ENCODE measurements around the gene APLN.

The APLN gene

DNA sequence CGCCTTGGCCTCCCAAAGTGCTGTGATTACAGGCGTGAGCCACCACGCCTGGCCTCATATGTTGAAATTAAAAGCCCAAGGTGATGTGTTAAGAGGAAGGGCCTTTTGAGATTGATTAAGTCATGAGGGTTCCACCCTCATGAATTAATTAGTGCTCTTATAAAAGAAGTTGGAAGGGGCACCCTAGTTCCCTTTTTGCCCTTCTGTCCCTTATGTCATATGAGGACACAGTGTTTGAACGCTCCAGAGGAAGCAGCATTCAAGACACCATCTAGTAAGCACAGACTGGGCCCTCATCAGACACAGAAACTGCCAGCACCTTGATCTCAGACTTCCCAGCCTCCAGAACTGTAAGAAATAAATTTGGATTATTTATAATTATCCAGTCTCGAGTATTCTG, 5.1 kb upstream of the APLN start:
- DNase-seq = no peak

DNA sequence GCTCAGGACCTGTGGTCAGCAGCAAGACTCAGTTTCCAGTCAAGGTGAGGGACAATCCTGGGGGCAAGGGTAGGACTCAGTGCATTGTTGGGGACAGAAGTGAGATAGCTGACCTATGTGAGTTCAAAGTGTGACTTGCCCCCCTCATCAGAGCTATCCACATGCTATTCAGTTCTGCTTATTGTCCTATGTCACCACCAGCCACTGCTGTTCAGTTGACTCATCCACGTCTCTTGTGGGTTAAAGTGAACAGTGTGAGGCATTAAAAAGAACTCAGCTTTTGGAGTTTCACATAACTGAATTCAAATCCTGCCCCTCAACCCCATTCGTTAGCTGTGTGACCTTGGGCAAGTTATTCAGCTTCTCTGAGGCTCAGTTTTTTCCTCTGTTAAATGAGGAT, 4.4 kb upstream of the APLN start:
- no peak for DNase-seq

DNA sequence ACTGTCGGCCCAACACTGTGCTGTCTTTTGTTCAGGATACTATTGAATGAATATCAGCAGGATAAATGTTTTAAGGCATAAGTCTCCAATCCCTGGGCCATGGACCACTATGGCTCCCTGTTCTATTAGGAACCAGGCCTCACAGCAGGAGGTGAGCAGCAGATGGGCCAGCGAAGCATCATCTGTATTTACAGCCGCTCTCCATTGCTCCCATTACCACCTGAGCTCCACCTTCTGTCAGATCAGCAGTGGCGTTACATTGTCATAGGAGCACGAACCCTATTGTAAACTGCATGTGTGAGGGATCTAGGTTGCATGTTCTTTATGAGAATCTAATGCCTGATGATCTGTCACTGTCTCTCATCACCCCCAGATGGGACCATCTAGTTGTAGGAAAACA, 3.7 kb upstream of the APLN start:
- DNase-seq = no peak

DNA sequence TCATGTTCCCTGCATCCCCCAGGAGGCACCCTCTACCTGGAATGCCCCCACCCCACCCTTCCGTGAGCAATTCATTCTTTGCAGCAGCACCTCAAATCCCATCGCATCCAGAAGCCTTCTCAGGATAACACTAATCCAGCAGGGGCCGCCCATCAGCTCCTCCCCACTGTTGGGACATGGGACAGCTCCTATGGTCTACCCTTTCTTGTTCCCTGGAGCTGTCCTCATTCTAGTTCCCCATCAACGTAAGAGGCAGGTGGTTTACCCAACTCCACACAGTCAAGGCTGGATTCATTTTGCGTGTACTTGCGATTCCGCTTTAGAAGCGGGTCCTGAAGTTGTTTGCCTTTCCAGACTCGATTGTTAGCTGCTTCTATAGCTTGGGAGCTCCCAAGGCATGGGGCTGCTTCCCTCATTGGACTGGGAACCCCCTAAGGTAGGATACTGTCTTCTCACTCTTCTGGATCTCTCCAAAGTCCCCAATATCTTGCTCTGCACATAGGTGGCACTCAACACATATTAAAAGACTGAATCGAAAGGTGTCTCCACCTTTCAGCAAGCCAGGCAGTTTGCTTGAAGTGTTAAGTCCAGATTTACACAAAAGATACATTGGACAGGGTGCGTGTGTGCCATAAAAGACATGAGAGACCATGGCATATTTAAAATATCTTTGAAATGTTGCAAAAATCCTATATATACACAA, 942 bp upstream of the APLN start:
- no peak for DNase-seq

DNA sequence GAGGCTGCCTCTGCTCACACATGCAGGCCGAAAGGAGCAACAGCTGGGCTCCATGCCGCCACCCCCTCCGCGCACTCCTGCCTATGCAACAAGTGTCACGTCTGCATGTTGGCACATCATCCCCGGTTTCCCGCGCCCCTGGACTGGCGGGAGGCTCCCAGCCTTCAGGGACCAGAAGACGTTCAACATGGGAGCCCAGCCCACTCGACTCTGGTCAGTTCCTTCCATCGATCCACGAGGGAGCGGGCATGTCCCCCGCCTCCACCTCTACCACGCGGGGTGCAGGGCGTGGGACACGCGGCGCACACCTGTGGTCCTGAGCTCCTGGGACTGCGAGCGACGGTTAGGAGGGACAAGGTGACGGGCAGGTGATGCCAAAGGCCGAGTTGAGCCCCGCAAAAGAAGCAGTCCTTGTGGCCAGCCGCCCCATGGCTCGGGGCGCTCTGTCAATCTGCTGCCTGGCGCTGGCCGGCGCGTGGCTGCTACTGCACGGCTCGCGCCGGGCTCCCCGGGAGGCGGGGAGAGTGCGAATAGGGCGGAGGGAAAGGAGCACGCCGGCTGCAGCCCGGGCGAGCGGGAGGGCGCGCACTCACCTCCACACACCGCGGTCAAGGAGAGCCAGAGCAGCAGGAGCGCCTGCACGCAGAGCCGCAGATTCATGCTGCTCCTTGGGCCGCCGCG, 645 bp downstream of the APLN start:
- no peak for DNase-seq

DNA sequence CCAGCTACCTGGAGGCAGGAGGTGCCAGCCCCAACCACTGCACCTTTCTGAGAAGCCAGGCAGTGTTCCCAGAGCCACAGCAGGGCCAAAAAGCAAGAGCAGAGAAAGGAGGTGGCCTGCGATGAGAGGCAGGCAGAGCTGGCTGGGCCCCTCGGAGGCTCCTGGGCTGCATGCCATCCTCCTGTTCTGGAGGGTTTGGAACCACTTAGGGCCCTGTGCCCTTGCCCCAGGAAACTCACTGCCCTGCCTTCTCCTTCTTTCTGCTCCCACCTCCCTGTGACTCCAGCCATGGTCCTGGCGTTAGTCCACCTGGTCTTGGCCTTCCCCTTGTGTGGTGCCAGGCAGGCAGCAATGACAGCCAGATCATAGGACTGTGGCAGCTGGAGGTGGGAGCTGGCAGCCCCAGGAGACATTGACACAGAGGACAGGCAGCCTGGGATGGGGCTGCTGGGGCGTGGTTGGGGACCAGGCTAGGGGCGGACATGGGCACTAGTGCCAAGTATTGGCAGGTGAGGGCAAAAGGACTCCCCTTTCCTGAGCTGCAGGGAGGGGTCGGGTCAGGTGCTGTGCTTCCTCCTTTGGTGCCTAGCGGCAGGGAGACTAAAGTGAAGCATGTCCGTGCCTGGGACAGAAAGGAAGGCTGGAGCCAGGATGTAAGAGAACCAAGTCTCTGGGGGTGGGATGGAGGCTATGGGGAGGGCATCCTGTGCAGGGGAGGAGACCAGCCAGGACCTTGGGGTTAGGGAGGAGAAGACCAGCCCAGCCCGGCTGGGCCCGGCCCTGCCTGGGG, 1.4 kb downstream of the APLN start:
- DNase-seq = no peak

DNA sequence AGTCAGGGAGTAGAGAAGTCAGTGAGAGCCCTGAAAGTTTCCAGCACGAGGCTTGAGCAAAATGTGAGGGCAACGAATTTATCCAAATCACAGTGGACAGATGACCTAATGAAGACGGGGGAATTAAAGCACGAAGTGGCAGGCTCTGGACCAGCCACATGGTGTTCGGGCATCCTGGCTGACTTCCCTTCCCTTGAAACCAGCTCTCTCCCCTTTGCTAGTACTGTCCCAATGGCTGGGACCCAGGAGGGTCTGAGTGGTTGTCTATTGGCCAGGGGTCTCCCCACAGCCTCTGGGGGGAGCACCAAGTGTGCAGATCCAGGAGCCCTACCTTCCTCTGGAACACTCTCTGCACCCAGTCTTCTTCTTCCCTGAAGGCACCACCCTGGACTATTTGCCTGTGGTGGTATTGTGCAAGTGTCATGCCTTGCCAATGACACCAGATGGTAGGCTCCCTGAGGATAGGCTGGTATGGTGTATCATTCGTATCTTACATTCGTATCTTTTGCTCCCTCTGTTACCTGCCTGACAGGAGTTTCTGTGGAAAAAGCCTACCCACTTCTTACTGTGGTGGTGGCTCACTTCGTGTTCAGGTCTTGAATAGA, 2.1 kb downstream of the APLN start:
- no peak for DNase-seq

DNA sequence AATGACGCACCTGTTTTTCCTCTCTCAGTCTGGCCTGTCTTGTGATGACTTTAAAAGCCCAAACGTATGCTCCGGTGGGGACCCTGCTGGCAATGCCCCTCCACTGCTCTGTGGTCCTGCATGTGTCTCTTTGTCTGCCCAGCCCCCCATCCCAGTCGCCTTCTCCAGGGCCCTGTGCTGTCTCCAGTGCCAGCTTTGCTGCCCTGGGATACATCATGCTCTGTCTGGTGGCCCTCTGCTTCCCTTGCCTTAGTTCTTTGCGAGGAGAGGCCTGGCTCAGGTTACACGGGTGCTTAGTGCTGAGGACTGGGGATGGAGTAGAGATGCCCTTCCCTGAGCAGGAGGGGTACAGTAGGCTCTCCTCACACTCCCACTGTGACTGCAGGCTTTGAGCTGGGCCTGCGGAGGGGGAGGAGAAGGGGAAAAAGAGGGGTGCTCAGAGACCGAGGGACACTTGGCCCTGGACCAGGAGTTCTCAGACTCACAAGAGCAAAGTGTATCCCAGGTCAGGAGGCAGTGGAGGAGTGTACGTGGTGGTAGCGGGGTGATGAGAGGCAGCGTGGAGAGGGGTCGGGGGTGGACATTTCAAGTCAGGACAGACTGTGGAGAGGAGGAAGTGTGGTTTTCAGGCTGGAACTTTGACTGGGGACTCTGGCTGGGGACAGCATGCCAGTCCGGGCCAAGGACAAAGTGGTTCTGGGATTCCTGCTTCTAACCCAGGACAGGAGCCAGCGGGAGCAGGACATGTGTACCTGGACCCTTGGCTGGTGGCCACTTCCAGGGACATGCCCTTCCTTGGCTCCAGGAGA, 2.8 kb downstream of the APLN start:
- no peak for DNase-seq

DNA sequence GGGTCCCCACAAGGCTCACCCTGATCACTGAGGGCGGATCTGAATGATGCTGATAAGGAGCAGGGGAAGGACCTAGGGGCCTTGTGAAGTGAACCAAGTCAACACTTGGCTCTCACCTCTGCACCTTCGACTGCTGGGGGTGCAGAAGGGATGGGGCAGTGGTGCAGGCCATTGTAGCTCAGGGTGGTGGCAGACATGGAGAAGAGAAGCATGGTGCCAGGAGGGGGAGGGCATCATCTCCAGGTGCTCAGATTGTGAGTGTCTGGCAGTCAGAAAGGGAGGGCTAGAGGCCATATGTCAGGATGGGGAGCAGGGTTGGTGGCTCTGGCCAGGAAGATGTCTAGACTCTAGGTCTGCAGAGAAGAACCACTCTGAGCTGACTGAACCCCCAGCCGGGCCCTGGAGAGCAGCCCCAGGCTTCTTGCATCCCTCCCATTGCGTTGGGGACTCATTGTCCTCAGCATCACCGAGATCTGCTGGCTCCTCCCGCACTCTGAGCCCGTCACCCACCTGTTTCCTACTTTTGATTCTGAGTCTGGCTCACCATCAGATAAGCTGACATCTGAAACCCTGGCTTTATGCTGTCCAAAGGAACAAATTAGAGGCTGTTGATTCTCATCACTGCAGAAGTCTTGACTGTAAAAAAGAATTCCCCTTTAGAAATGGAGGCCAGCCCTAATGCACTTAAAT, 3.8 kb downstream of the APLN start:
- DNase-seq = no peak

DNA sequence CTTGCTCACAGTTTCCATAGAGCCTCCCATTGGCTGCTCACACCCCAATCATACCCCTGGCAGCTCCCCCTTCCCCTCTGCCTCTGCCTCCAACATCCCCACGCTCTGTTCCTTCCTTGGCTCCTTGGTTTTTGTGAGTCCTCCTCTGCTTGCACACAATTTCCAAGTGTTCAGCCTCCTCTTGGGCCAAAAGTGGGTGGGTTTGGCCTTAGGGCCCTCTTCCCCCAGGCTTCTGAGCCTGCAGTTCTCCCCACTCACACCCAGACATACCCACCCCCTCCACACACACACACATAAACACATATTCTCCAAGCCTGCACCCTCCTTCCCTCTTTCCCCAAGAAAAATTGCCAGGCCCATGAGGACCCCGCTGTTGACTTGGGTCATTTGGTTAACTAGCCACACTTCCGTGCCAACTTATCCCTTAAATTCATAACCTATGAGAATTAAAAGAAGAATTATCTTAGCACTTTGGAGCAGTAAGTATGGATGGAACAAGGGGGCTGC, 4.5 kb downstream of the APLN start:
- DNase-seq = no peak

DNA sequence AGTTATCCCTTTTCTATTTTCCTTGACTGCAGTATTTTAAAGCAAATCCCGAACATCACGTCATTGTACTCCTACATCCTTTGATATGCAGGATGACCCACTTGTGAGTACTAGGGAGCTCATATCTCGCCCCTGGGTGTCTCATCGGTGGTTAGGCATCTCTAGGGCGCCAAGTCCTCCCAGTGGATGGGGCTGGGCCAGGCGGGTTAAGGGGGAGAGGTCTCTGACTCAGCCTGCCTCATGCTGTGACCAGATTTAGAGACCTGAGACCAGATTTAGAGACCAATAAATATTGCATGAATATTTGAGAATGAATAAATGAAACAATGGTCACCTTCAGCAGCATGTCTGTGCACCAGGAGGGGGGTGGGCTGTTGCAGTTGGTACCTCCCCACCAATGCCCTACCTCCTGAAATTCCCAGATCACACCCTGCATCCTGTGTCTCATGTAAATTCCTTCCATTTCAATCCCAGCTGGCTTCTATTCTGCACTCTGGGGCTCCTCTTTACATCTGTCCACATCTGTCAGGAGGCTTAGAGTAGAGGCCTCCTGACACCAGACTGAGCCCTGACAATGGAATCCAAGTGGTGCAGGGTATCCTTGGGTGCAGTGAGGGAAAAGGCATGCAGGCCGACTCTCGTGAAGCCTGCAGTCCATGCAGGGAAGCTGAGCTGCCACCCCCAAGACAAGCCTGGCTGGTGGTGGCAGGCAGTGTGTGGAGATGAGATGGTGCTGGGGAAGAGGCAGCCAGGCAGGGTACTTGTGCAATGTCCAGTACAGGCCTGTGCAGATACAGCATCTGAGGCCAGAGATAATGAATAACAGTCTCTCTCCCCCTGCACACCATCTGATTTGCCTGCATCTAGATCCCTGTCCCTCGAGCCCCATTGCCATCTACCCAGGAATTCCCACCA, 5.2 kb downstream of the APLN start:
- no peak for DNase-seq

DNA sequence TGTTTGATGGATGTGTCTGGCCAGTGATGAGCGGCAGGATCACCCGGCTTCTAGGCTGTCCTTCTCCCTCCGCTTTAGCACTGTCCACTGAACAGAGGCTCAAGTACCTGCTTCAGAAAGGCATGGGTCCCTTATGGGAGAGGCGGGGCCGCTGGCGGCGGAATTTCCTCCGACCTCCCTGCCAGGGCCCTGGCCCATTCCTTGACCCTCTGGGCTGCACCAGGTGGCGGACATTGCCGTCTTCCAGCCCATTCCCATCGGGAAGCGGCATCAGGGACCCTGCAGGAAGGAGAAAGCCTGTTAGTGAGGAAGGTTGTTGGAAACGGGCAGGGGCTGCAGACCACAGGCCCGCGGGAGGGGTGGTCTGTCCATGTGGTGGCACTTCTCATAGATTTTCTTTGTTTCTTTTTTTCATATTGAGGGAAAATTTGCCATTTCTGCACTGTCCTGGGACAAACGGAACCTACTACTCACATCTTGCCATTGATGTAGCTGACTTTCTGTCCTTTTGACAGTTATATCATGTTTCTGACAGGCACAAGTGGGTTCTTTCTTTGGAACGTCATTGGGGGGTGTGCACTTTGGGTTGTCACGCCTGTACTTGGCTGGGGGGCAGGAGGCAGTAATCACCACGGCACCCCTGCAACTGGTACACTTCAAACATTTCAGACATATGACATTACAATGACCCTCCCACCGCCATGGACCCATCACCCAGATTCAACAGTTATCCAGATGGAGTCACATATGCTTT, 6.1 kb downstream of the APLN start:
- DNase-seq = no peak

DNA sequence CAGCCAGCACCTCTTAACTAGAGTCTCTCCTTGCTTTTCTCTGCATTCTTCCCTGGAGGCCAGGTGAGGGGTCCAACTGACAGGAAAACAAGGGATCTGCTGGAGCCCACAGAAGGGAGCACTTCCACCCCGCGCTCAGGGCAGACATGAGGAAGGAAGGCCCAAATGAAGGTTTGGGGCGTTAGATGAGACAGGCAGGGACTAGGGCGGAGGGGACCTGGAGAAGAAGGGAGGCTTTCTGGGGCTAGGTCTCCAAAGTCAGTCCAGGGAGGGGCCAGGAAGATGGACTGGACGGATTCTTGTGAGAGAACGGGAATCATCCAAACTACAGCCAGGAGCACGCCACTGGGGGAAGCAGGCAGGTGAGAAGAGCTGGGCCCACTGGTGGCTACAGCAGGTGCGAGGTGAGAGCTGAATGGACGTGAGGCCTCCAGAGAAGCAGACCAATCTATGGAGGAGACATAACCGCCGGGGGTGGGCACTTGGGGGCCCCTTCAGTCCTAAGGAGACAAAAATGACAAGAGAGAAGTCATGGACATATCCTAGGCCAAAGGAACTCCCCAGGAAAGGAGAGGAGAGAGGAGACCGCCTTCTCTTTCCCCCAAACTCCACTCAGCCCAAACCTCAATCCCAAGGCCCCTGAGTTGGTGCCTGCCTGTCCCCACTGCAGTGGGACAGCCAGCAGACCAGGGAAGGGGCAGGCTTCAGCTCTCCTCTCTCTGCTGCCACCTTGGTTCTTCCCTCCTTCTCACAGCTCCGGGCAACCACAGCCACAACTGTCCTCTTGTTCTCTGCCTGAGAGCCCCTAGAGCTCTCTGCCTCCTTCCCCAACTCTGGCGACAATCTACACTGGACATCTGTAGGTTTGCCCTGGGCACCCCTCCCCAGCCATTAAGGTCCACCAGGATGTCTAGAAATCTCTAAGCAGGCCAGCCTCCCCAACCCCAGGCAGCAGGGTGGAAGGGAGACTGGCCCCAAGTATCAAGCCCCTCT, 7.0 kb downstream of the APLN start:
- DNase-seq = no peak

DNA sequence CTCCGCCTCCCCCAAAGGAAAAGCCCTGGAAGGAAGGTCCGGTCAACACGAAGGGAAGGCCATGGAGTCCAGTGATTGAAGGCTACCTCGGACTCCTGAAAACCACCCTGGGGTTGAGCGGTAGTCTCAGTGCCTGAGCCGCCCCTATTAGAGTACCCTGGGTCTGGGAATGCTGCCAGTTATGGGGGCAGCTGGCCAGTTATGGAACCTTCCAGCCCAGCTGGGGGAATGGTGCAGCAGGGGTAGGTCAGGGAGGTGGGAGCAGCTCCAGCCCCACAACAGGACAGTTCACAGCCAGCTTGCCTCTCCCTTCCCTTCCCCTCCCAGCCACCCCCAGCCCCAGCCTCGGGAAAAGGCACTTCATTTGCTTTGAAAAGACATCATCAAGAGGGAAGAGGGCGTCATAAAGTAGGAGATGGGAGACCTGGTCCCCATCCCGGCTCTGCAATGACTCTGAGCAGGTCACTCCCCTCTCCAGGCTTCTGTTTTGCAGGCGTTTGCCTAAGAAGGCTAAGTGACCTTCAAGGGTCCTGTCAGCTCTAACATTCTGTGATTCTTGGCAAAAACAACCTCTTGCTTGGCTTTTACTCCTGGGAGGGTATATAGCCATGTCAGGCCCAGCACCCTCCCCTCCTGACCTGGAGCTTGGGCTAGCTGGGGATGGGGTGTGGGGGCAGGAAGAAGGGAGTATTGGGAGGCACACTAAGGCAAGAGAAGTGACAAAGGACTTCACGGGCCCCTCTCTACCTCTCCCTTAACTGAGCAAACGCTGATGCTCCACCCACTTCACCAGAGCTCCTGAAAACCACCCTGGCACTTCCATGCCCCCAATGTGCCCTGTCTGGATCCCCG, 8.0 kb downstream of the APLN start:
- no peak for DNase-seq

DNA sequence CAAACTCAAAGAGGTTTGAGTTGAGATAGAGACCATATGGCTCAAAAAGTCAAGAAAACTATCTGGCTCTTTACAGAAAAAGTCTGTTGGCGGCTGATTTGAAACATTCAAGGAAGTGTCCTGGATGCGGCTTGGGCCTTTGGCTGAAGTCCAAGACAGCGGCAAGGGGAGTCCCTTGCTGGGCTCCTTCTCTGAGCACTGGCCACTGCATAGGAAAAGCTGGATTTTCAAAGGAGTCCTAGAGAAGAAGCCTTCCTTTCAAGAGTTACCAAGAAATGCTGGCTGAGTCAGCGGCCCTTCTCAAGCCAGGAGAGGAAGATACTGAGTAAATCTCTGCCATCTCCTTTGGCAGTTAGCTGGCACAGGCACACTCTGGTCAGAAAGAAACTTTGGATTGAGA, 12.1 kb downstream of the APLN start:
- DNase-seq = no peak

DNA sequence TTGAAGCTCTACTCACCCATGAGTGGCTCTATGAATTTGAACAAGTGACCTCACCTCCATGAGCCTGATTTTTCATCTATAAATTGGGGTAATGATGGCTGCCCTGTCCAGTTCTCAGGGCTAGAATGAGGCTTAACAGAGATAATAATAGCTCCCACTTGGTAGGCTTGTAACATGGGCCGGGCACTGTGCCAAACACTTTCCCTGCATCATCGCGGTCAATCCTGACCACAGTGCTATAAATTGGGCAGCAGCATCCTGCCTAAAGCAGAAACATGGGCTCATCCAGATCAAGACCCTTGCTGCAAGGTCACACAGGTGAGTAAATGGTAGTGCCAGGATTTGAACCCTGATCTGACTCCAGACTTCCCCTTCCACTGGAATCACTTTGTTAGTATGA, 12.8 kb downstream of the APLN start:
- no peak for DNase-seq

DNA sequence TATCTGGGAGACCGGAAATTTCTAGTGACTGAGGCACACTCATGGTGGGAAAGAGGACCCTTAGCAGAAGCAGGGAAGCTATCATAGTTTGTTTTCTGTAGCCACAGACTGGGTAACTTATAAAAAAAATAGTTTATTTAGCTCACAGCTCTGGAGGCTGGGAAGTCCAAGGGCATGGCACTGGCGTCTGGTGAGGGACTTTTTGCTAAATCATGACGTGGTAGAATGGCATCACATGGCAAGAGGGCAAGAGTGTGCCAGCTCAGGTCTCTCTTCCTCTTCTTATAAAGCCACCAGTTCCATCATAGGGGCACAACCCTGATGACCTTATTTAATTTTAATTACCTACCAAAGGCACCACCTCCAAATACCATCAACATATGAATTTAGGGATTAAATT, 13.3 kb downstream of the APLN start:
- no peak for DNase-seq

DNA sequence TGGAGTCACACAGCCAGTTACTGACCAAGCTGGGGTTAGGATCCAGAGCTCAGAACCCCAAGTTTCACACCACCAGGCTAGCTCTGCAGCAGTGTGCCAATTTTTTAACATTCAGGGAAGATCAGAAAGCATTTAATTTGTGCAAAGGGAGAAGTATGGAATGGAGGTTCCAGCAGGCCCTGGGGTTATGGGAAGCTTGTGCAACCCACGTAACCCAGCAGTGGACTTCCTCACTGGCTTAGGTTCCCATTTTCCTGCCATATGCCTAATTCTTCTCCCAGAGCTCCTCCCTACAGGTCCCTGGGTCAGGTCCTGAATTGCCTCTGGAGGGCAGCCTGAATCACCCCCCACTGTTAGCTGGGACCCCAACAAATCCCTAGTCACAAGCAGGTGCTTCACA, 14.0 kb downstream of the APLN start:
- no peak for DNase-seq

Measured in activated CD4-positive, alpha-beta T cell treated with anti-CD3 and anti-CD28 coated beads, Interleukin-2, Interleukin-6, amounts not matched to agents 100 ng/mL and 50 ng/mL, durations not matched to agents 16 hours and 8 hours (primary cell).